Loucy (cell line): ENCODE results near the gene ZBTB3.

Experiments used
- EZH2phosphoT487 ChIP-seq: fragments of 200-600 bp; IDR thresholded peaks from 2 replicates; pipeline ENCODE4 v1.6.1; 2018; ENCODE audit warnings: antibody characterized with exemption, mild to moderate bottlenecking, moderate library complexity, borderline replicate concordance
- TF ChIP-seq, protein P1 (sequence below): fragments of 200-600 bp; sonication (generic); conservative IDR thresholded peaks from 2 replicates; pipeline ENCODE4 v1.5.1; 2014; ENCODE audit warnings: mild to moderate bottlenecking, antibody characterized with exemption, low read length

DNA sequence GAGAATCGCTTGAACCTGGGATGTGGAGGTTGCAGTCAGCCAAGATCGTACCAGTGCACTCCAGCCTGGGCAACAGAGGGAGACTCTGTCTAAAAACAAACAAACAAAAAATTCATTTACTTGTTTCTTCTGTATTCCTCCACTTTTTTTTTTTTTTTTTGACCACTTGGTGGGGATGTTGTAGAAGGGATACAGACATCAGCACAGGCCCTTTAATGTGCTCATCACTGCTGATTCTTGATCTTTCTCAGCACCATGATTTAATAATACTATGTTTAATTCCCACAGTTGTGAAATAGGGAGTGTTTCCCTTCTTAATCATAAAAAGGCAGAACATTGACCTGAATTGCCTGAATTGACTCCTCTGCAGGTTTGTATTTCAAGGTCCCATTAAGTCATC, 21.1 kb downstream of the ZBTB3 start:
- TF ChIP-seq EZH2phosphoT487, result no peak
- TF ChIP-seq, protein P1, sequence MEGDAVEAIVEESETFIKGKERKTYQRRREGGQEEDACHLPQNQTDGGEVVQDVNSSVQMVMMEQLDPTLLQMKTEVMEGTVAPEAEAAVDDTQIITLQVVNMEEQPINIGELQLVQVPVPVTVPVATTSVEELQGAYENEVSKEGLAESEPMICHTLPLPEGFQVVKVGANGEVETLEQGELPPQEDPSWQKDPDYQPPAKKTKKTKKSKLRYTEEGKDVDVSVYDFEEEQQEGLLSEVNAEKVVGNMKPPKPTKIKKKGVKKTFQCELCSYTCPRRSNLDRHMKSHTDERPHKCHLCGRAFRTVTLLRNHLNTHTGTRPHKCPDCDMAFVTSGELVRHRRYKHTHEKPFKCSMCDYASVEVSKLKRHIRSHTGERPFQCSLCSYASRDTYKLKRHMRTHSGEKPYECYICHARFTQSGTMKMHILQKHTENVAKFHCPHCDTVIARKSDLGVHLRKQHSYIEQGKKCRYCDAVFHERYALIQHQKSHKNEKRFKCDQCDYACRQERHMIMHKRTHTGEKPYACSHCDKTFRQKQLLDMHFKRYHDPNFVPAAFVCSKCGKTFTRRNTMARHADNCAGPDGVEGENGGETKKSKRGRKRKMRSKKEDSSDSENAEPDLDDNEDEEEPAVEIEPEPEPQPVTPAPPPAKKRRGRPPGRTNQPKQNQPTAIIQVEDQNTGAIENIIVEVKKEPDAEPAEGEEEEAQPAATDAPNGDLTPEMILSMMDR, result peak; percentile 48
